Mesendoderm (in vitro differentiated cells): ENCODE measurements around the gene SMC3.

ENCODE experiments used
- DNase-seq: peaks from one replicate; pipeline ENCODE4 v3.0.0; 2013
- H2AK5ac ChIP-seq: 2 replicates; pipeline ENCODE4 v1.6.1; 2013; ENCODE audit warnings: low read length, inconsistent platforms
- H2BK120ac ChIP-seq: 2 replicates; pipeline ENCODE4 v1.6.1; 2013; ENCODE audit warnings: low read depth, mild to moderate bottlenecking, low read length, moderate library complexity, mixed read lengths
- H2BK15ac ChIP-seq: replicated peaks from 2 replicates; pipeline ENCODE4 v1.6.1; 2013; ENCODE audit warnings: low read depth, mild to moderate bottlenecking, moderate library complexity
- H2BK5ac ChIP-seq: 2 replicates; pipeline ENCODE4 v1.6.1; 2013; ENCODE audit warnings: low read length, inconsistent platforms
- H3K18ac ChIP-seq: 2 replicates; pipeline ENCODE4 v1.6.1; 2013; ENCODE audit warnings: mild to moderate bottlenecking, low read length, mixed read lengths
- H3K23ac ChIP-seq: one replicate; pipeline ENCODE4 v1.6.1; 2013; ENCODE audit warnings: low read length
- H3K27ac ChIP-seq: 2 replicates; pipeline ENCODE4 v1.5.1; 2013; ENCODE audit warnings: low read depth, mild to moderate bottlenecking, inconsistent platforms, low read length, moderate library complexity
- H3K27me3 ChIP-seq: 2 replicates; pipeline ENCODE4 v1.6.1; 2013; ENCODE audit warnings: low read length, control low read depth, mild to moderate bottlenecking, inconsistent platforms; ENCODE audit not compliant: insufficient read depth, poor library complexity
- H3K36me3 ChIP-seq: 2 replicates; pipeline ENCODE4 v1.6.1; 2013; ENCODE audit warnings: low read length, inconsistent platforms; ENCODE audit not compliant: control insufficient read depth, insufficient read depth
- H3K4ac ChIP-seq: one replicate; pipeline ENCODE4 v1.6.1; 2013; ENCODE audit warnings: low read depth, mild to moderate bottlenecking, low read length, moderate library complexity
- H3K4me1 ChIP-seq: 2 replicates; pipeline ENCODE4 v1.6.1; 2013; ENCODE audit warnings: low read depth, low read length, inconsistent platforms; ENCODE audit not compliant: control insufficient read depth
- H3K4me2 ChIP-seq: 2 replicates; pipeline ENCODE4 v1.6.1; 2013; ENCODE audit warnings: low read length
- H3K4me3 ChIP-seq: 2 replicates; pipeline ENCODE4 v1.5.1; 2013; ENCODE audit warnings: mild to moderate bottlenecking, low read length
- H3K56ac ChIP-seq: one replicate; pipeline ENCODE4 v1.6.1; 2013; ENCODE audit warnings: low read length
- H3K79me1 ChIP-seq: 2 replicates; pipeline ENCODE4 v1.6.1; 2013; ENCODE audit warnings: low read length, inconsistent platforms
- H3K79me2 ChIP-seq: 2 replicates; pipeline ENCODE4 v1.6.1; 2013; ENCODE audit warnings: mild to moderate bottlenecking, low read length; ENCODE audit not compliant: control insufficient read depth, insufficient read depth
- H3K9ac ChIP-seq: 2 replicates; pipeline ENCODE4 v1.6.1; 2013; ENCODE audit warnings: low read length, inconsistent platforms
- H4K5ac ChIP-seq: one replicate; pipeline ENCODE4 v1.6.1; 2013; ENCODE audit warnings: low read length
- H4K8ac ChIP-seq: one replicate; pipeline ENCODE4 v1.6.1; 2013; ENCODE audit warnings: low read depth, mild to moderate bottlenecking, control low read depth, low read length, moderate library complexity
- WGBS: extraction: QIAGEN DNeasy Blood & Tissue Kit; methylation state at CpG from one replicate; pipeline ENCODE4 v1.1.7; 2013; ENCODE audit warnings: low lambda C conversion rate, missing lambda C conversion rate; ENCODE audit not compliant: insufficient coverage; ENCODE audit errors: extremely low coverage; 5-methylcytosine and 5-hydroxymethylcytosine counted together

The SMC3 gene

GRCh38 chr10:110597476-110597875 is 30.0 kb downstream of the SMC3 start:
- no peak overlapping the region for H4K5ac ChIP-seq
- H3K56ac ChIP-seq = no peak overlapping the region
- no peak overlapping the region for H2BK15ac ChIP-seq
- no peak overlapping the region for H2BK120ac ChIP-seq
- H2BK5ac ChIP-seq = no peak overlapping the region
- H3K4me2 ChIP-seq = no peak overlapping the region
- H3K79me1 ChIP-seq = no peaks in the 10 kb centered on the region
- no peak for DNase-seq
- no peak overlapping the region for H3K23ac ChIP-seq
- no peak overlapping the region for H3K9ac ChIP-seq
- peaks cover 2% of the 10 kb centered on the region for H3K36me3 ChIP-seq
- no peak overlapping the region for H3K18ac ChIP-seq
- no peak overlapping the region for H4K8ac ChIP-seq
- no CpG with 5 or more reads among the region's 2 CpGs for WGBS
- no peak overlapping the region for H3K4ac ChIP-seq
- no peak overlapping the region for H2AK5ac ChIP-seq
- no peaks in the 10 kb centered on the region for H3K4me1 ChIP-seq
- no peaks in the 10 kb centered on the region for H3K79me2 ChIP-seq
- H3K27me3 ChIP-seq = no peaks in the 10 kb centered on the region
- no peak overlapping the region for H3K4me3 ChIP-seq
- no peak overlapping the region for H3K27ac ChIP-seq

- Histone ChIP-seq H3K56ac (no peak overlapping the region), H2BK5ac (no peak overlapping the region), H3K27ac (no peak overlapping the region), H4K5ac (no peak overlapping the region), H3K36me3 (peaks cover 2% of the 10 kb centered on the region), H3K23ac (no peak overlapping the region), H3K4me3 (no peak overlapping the region), H3K4me2 (no peak overlapping the region), H4K8ac (no peak overlapping the region), H3K4me1 (no peaks in the 10 kb centered on the region), H3K79me1 (no peaks in the 10 kb centered on the region), H2BK15ac (no peak overlapping the region), H2BK120ac (no peak overlapping the region), H2AK5ac (no peak overlapping the region), H3K9ac (no peak overlapping the region), H3K79me2 (no peaks in the 10 kb centered on the region), H3K18ac (no peak overlapping the region), H3K4ac (no peak overlapping the region), H3K27me3 (no peaks in the 10 kb centered on the region)
- DNase-seq = peak; percentile 88
- no CpG with 5 or more reads among the region's 2 CpGs for WGBS
Observed at GRCh38 chr10:110600487-110601101, 33.1 kb downstream of the SMC3 start.

GRCh38 chr10:110601581-110601980 is 34.1 kb downstream of the SMC3 start:
- no peak overlapping the region for H2BK120ac ChIP-seq
- H3K27me3 ChIP-seq = no peaks in the 10 kb centered on the region
- H3K36me3 ChIP-seq = peaks cover 2% of the 10 kb centered on the region
- WGBS = no CpG with 5 or more reads among the region's 4 CpGs
- no peak overlapping the region for H2BK15ac ChIP-seq
- DNase-seq = no peak
- no peaks in the 10 kb centered on the region for H3K4me1 ChIP-seq
- no peak overlapping the region for H3K56ac ChIP-seq
- no peak overlapping the region for H4K8ac ChIP-seq
- no peak overlapping the region for H2AK5ac ChIP-seq
- H3K27ac ChIP-seq = no peak overlapping the region
- no peak overlapping the region for H2BK5ac ChIP-seq
- no peaks in the 10 kb centered on the region for H3K79me1 ChIP-seq
- no peak overlapping the region for H3K4ac ChIP-seq
- H3K18ac ChIP-seq = no peak overlapping the region
- H3K9ac ChIP-seq = no peak overlapping the region
- H3K4me3 ChIP-seq = no peak overlapping the region
- H3K4me2 ChIP-seq = no peak overlapping the region
- H3K79me2 ChIP-seq = no peaks in the 10 kb centered on the region
- H4K5ac ChIP-seq = no peak overlapping the region
- H3K23ac ChIP-seq = no peak overlapping the region

DNA sequence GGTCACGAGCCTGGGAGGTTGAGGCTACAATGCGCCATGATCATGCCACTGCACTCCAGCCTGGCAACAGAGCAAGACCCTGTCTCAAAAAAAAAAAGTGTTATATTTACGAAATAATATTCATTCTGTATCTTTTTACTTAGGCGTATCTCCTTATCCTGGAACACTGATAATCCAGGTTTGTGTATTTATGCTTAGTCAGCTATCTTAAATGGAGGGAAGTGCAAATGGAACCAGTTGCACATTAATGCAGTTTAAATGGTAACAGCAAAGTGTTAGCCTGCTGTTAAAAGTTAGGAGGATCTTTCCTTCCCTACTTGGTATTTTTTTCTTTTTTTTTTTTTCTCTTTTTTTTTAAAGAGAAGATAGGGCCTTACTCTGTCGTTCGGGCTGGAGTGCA is 40.6 kb downstream of the SMC3 start:
- H3K4ac ChIP-seq = no peak overlapping the region
- no peak overlapping the region for H4K8ac ChIP-seq
- H3K79me2 ChIP-seq = no peaks in the 10 kb centered on the region
- H3K79me1 ChIP-seq = no peaks in the 10 kb centered on the region
- H3K27ac ChIP-seq = no peak overlapping the region
- no peak overlapping the region for H4K5ac ChIP-seq
- H2BK120ac ChIP-seq = no peak overlapping the region
- H3K18ac ChIP-seq = no peak overlapping the region
- no peak overlapping the region for H3K56ac ChIP-seq
- H3K4me1 ChIP-seq = peaks cover 4% of the 10 kb centered on the region
- no peaks in the 10 kb centered on the region for H3K27me3 ChIP-seq
- no CpG with 5 or more reads among the region's 6 CpGs for WGBS
- H3K9ac ChIP-seq = no peak overlapping the region
- H2AK5ac ChIP-seq = no peak overlapping the region
- H3K36me3 ChIP-seq = no peaks in the 10 kb centered on the region
- H3K23ac ChIP-seq = no peak overlapping the region
- no peak overlapping the region for H3K4me3 ChIP-seq
- DNase-seq = no peak
- no peak overlapping the region for H2BK5ac ChIP-seq
- H2BK15ac ChIP-seq = no peak overlapping the region
- no peak overlapping the region for H3K4me2 ChIP-seq

DNA sequence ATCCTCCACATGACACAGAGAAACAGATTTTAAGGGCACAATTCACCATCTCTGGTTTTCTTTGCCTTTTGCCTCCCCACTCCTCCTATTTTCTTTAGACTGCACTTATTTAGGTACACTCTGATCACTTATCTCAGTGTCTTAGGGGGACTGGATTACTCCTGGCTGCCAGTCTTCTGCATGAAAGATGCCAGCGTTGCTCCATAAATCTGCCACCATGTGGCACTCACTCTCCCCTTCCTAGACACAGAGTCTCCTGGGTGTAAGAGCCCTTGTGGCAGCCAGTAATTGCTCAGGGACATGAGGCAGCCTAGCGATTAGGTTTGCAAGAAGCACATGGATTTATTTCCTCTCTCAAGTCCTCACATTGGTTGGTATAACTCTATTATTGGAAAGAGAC is 42.1 kb downstream of the SMC3 start:
- Histone ChIP-seq H3K4me1 (peaks cover 4% of the 10 kb centered on the region), H2BK15ac (no peak overlapping the region), H4K8ac (no peak overlapping the region), H3K79me2 (no peaks in the 10 kb centered on the region), H3K27ac (no peak overlapping the region), H3K23ac (no peak overlapping the region), H3K27me3 (no peaks in the 10 kb centered on the region), H3K79me1 (no peaks in the 10 kb centered on the region), H3K4me2 (no peak overlapping the region), H3K9ac (no peak overlapping the region), H3K4me3 (no peak overlapping the region), H3K4ac (no peak overlapping the region), H3K36me3 (no peaks in the 10 kb centered on the region), H2AK5ac (no peak overlapping the region), H2BK120ac (no peak overlapping the region), H3K18ac (no peak overlapping the region), H3K56ac (no peak overlapping the region), H4K5ac (no peak overlapping the region), H2BK5ac (no peak overlapping the region)
- no CpG with 5 or more reads among the region's 2 CpGs for WGBS
- peak; percentile 39 for DNase-seq

- Histone ChIP-seq H3K4me3 (no peak overlapping the region), H3K27ac (no peak overlapping the region), H2BK120ac (no peak overlapping the region), H3K4ac (no peak overlapping the region), H3K27me3 (no peaks in the 10 kb centered on the region), H4K8ac (no peak overlapping the region), H3K9ac (no peak overlapping the region), H3K36me3 (no peaks in the 10 kb centered on the region), H3K56ac (no peak overlapping the region), H3K4me2 (no peak overlapping the region), H2BK15ac (no peak overlapping the region), H3K79me2 (no peaks in the 10 kb centered on the region), H3K4me1 (peaks cover 4% of the 10 kb centered on the region), H4K5ac (no peak overlapping the region), H3K18ac (no peak overlapping the region), H2BK5ac (no peak overlapping the region), H3K79me1 (no peaks in the 10 kb centered on the region), H2AK5ac (no peak overlapping the region), H3K23ac (no peak overlapping the region)
- no CpG with 5 or more reads among the region's 3 CpGs for WGBS
- DNase-seq = peak; percentile 99
Observed at GRCh38 chr10:110610308-110610774, 42.8 kb downstream of the SMC3 start.
